Lung (tissue), 12 donors: Measurements from ENCODE around the gene AKR1A1. TPM values are rescaled to one million over a fixed set of nuclear protein-coding genes. Genes with fewer than 3 reads are reported as not detected.

Experiments used
- ATAC-seq: fragments of 200-7000 bp; cut with Tn5 transposase; one replicate; pipeline ENCODE4 v1.9.1; 2020; ENCODE audit warnings: moderate number of reproducible peaks; ENCODE audit not compliant: insufficient read depth, low FRiP score
- DNase-seq, 3 donors: peaks; one replicate each; pipeline ENCODE4 v3.0.0-alpha.2; 2013 to 2017
- H3K27ac ChIP-seq, 2 donors: one replicate each; pipeline ENCODE4 v1.5.1; 2013; ENCODE audit warnings: mild to moderate bottlenecking in 2 of 2, moderate library complexity in 2 of 2, control low read depth in 1 of 2, inconsistent platforms in 1 of 2, low read depth in 1 of 2, low read length in 1 of 2
- H3K27me3 ChIP-seq, 3 donors: one replicate each; pipeline ENCODE4 v1.5.1; 2013; ENCODE audit warnings: low read length in 2 of 3; ENCODE audit not compliant: control insufficient read depth in 3 of 3, insufficient read depth in 3 of 3
- H3K36me3 ChIP-seq, 4 donors: one replicate each; pipeline ENCODE4 v1.5.1; 2013; ENCODE audit warnings: low read length in 4 of 4, mild to moderate bottlenecking in 1 of 4, moderate library complexity in 1 of 4; ENCODE audit not compliant: control insufficient read depth in 4 of 4, insufficient read depth in 4 of 4
- H3K4me1 ChIP-seq, 5 donors: one replicate each; pipeline ENCODE4 v1.5.1; 2013; ENCODE audit warnings: low read length in 5 of 5, mild to moderate bottlenecking in 2 of 5, moderate library complexity in 1 of 5; ENCODE audit not compliant: control insufficient read depth in 5 of 5, insufficient read depth in 5 of 5
- H3K4me3 ChIP-seq: one replicate; pipeline ENCODE4 v1.5.1; 2013; ENCODE audit warnings: mild to moderate bottlenecking, control low read depth, moderate library complexity
- H3K9ac ChIP-seq, 2 donors: one replicate each; pipeline ENCODE4 v1.5.1; 2013; ENCODE audit warnings: low read length in 2 of 2, control low read depth in 1 of 2; ENCODE audit not compliant: insufficient read depth in 1 of 2
- H3K9me3 ChIP-seq, 4 donors: one replicate each; pipeline ENCODE4 v1.5.1; 2013; ENCODE audit warnings: low read length in 3 of 4, mild to moderate bottlenecking in 1 of 4, moderate library complexity in 1 of 4; ENCODE audit not compliant: control insufficient read depth in 4 of 4, insufficient read depth in 3 of 4
- CTCF ChIP-seq: IDR thresholded peaks from 2 replicates; pipeline ENCODE4 v1.5.1; 2012; ENCODE audit warnings: mild to moderate bottlenecking; ENCODE audit errors: control extremely low read depth, extremely low read depth
- WGBS, 2 donors: extraction: QIAGEN DNeasy Blood & Tissue Kit; methylation state at CpG; one replicate each; pipeline ENCODE4 v1.1.7; 2013; 5-methylcytosine and 5-hydroxymethylcytosine counted together
- polyA plus RNA-seq, 2 donors: library from polyadenylated mRNA; stranded (reverse); fragments of 200-250 nt; gene quantifications; one replicate each; pipeline ENCODE4 v1.2.1, GENCODE V29; 2013
- total RNA-seq, 2 donors: library from RNA; depleted of rRNA in 1 of 2; stranded (reverse); fragments of >200 nt in 1 of 2; gene quantifications; one replicate each; pipeline ENCODE4 v1.2.1, GENCODE V29; 2014 to 2021
- donor health status: control.
- donor health status: control.
- donor health status: Bipolar disorder and iron deficiency.
- donor health status: healthy.
- donor health status: DM: yes; HTN: yes; CAD: no.

The AKR1A1 gene
- total and polyA plus RNA-seq, 4 donors, result 92.6 to 214 (median 210) TPM

- no peaks in the 10 kb centered on the region for H3K9me3 ChIP-seq
Observed at GRCh38 chr1:45541193-45541592, 9.4 kb upstream of the AKR1A1 start.

GRCh38 chr1:45542591-45542990, 8.0 kb upstream of the AKR1A1 start:
- Histone ChIP-seq H3K9me3 (no peaks in the 10 kb centered on the region), H3K9ac (no peak overlapping the region), H3K36me3 (no peaks in the 10 kb centered on the region), H3K27me3 (no peaks in the 10 kb centered on the region), H3K27ac (peak overlapping the region in 1 of 2 donors; percentile 39), H3K4me1 (peaks cover 0 to 7% (median 0%) of the 10 kb centered on the region in 5 donors), H3K4me3 (no peak overlapping the region)
- DNase-seq (no peak), ATAC-seq (peak; percentile 52)
- TF ChIP-seq CTCF, result no peak
- 32 to 45% methylated on average over 4 of the region's 4 CpGs for WGBS, 2 donors

More at GRCh38 chr1:45541193-45541592, 9.4 kb upstream of the AKR1A1 start:
- no peak for DNase-seq
- H3K9ac ChIP-seq, result no peak overlapping the region
- WGBS, 2 donors, result 96 to 97% methylated on average over 1 of the region's 1 CpG
- no peaks in the 10 kb centered on the region for H3K36me3 ChIP-seq
- H3K4me3 ChIP-seq, result no peak overlapping the region
- H3K27ac ChIP-seq, result no peak overlapping the region
- no peak for ATAC-seq
- peaks cover 0 to 7% (median 0%) of the 10 kb centered on the region in 5 donors for H3K4me1 ChIP-seq
- TF ChIP-seq CTCF, result no peak
- no peaks in the 10 kb centered on the region for H3K27me3 ChIP-seq

GRCh38 chr1:45543581-45544417, 6.8 kb upstream of the AKR1A1 start:
- TF ChIP-seq CTCF, result no peak
- H3K27ac ChIP-seq, result peak overlapping the region in 1 of 2 donors; percentile 75
- peak; percentile 44 to 64 (median 61) for DNase-seq
- H3K27me3 ChIP-seq, result no peaks in the 10 kb centered on the region
- peaks cover 0 to 7% (median 0%) of the 10 kb centered on the region in 5 donors for H3K4me1 ChIP-seq
- H3K36me3 ChIP-seq, result no peaks in the 10 kb centered on the region
- ATAC-seq, result peak; percentile 72
- H3K4me3 ChIP-seq, result no peak overlapping the region
- whole genome bisulfite sequencing, 2 donors, result 5 to 25% methylated on average over 8 of the region's 8 CpGs
- no peak overlapping the region for H3K9ac ChIP-seq
- H3K9me3 ChIP-seq, result no peaks in the 10 kb centered on the region
